GM12878 (cell line): ENCODE results near the gene TMEM239. TPM values are rescaled to one million over a fixed set of nuclear protein-coding genes. Genes with fewer than 3 reads are reported as not detected.

Experiments used
- ATAC-seq: fragments of 200-7000 bp; cut with Tn5 transposase; 3 replicates; pipeline ENCODE4 v1.9.1; 2020; ENCODE audit warnings: mild to moderate bottlenecking, moderate library complexity
- BruUV-seq: library from RNA; stranded (reverse); fragments of 400-500 nt; replicated peaks from 2 replicates; lab custom pipeline; 2021; lab: Mats Ljungman, UMichigan
- CTCF ChIA-PET: fragments of 300-600 bp; sonication (Branson Sonifier 250); formaldehyde crosslinking; extraction: SDS; loops from one replicate; lab custom pipeline; 2021; ENCODE audit warnings: inconsistent platforms; lab: Yijun Ruan, JAX
- POLR2A ChIA-PET: fragments of 350-600 bp; formaldehyde crosslinking; extraction: SDS; loops from one replicate; lab custom pipeline; 2021; ENCODE audit warnings: inconsistent platforms; lab: Charles Lee
- RAD21 ChIA-PET: fragments of 300-600 bp; sonication (Branson Sonifier 250); formaldehyde crosslinking; loops from one replicate; lab custom pipeline; 2023; ENCODE audit warnings: antibody characterized with exemption; ENCODE audit not compliant: unreplicated experiment; lab: Charles Lee
- SMC1A ChIA-PET: fragments of 300-600 bp; sonication (Branson Sonifier 250); formaldehyde crosslinking; loops from one replicate; lab custom pipeline; 2023; ENCODE audit not compliant: unreplicated experiment, uncharacterized antibody; lab: Charles Lee
- DNase-seq: peaks from one replicate; pipeline ENCODE4 v3.0.0-alpha.2; 2011; ENCODE audit warnings: low read depth, low spot score
- FAIRE-seq: peaks from 3 replicates; lab custom pipeline; 2011; peaks lifted over from hg19 to GRCh38; lab: Jason Lieb, UNC
- H2AFZ ChIP-seq: 2 replicates; pipeline ENCODE4 v1.6.0; 2011; ENCODE audit warnings: low read depth, low read length, control low read depth; ENCODE audit not compliant: control insufficient read depth
- H3K27ac ChIP-seq: 2 replicates; pipeline ENCODE4 v1.5.1; 2011; ENCODE audit warnings: control low read depth; ENCODE audit not compliant: control insufficient read depth, insufficient read depth
- H3K27me3 ChIP-seq, 2 experiments: replicated peaks in 1 of 2; 2 replicates each; pipeline versions ENCODE4 v1.6.0 to v1.6.1; 2011; ENCODE audit warnings: low read length in 1 of 2; ENCODE audit not compliant: control insufficient read depth in 2 of 2, insufficient read depth in 2 of 2
- H3K36me3 ChIP-seq, 2 experiments: 2 replicates each; pipeline ENCODE4 v1.5.1; 2011; ENCODE audit warnings: low read length in 1 of 2; ENCODE audit not compliant: control insufficient read depth in 2 of 2, insufficient read depth in 2 of 2
- H3K4me1 ChIP-seq: 2 replicates; pipeline ENCODE4 v1.6.1; 2011; ENCODE audit warnings: mild to moderate bottlenecking, low read length, moderate library complexity, mixed read lengths; ENCODE audit not compliant: control insufficient read depth, insufficient read depth
- H3K4me2 ChIP-seq: 2 replicates; pipeline ENCODE4 v1.6.0; 2011; ENCODE audit warnings: control low read depth; ENCODE audit not compliant: control insufficient read depth, insufficient read depth
- H3K4me3 ChIP-seq: fragments of 200-600 bp; sonication (generic); 2 replicates; pipeline ENCODE4 v1.5.1; 2016
- H3K79me2 ChIP-seq: 2 replicates; pipeline ENCODE4 v1.6.0; 2011; ENCODE audit warnings: low read length; ENCODE audit not compliant: control insufficient read depth, insufficient read depth
- H3K9ac ChIP-seq: 2 replicates; pipeline ENCODE4 v1.8.0; 2011; ENCODE audit warnings: low read length, control low read depth, mixed read lengths; ENCODE audit not compliant: control insufficient read depth, insufficient read depth
- H3K9me3 ChIP-seq: replicated peaks from 3 replicates; pipeline ENCODE4 v1.5.1; 2011; ENCODE audit warnings: mild to moderate bottlenecking, low read length; ENCODE audit not compliant: control insufficient read depth, insufficient read depth
- H4K20me1 ChIP-seq: 2 replicates; pipeline ENCODE4 v1.6.0; 2011; ENCODE audit not compliant: control insufficient read depth, insufficient read depth
- E2F8 ChIP-seq: fragments of 450-650 bp; IDR thresholded peaks from 2 replicates; pipeline ENCODE4 v1.6.1; 2018; ENCODE audit warnings: mild to moderate bottlenecking, low read depth, moderate library complexity; ENCODE audit not compliant: partially characterized antibody
- EP300 ChIP-seq, 2 experiments: fragments of 150-350 bp in 1 of 2; IDR thresholded peaks; 2 replicates each; pipeline ENCODE4 v1.6.1; 2011 to 2012; ENCODE audit warnings: low read depth in 2 of 2, low read length in 2 of 2, borderline replicate concordance in 1 of 2, improper control_type of control experiment in 1 of 2, inconsistent platforms in 1 of 2; ENCODE audit not compliant: control insufficient read depth in 1 of 2
- MEF2B ChIP-seq: fragments of 450-650 bp; IDR thresholded peaks from 2 replicates; pipeline ENCODE4 v1.6.1; 2018; ENCODE audit warnings: mild to moderate bottlenecking, moderate library complexity; ENCODE audit not compliant: partially characterized antibody, poor library complexity, severe bottlenecking
- MYB ChIP-seq: fragments of 150-350 bp; IDR thresholded peaks from 2 replicates; pipeline ENCODE4 v1.6.1; 2014; ENCODE audit warnings: mild to moderate bottlenecking, low read depth, low read length, borderline replicate concordance
- NR2C1 ChIP-seq: fragments of 450-650 bp; IDR thresholded peaks from 2 replicates; pipeline ENCODE4 v1.6.1; 2017; ENCODE audit warnings: antibody characterized with exemption, mild to moderate bottlenecking, moderate library complexity
- RB1 ChIP-seq: fragments of 450-650 bp; formaldehyde crosslinking; IDR thresholded peaks from 2 replicates; pipeline ENCODE4 v1.6.1; 2017; ENCODE audit warnings: mild to moderate bottlenecking, borderline replicate concordance
- RELA ChIP-seq: fragments of 450-650 bp; IDR thresholded peaks from 2 replicates; pipeline ENCODE4 v1.8.0; 2014; ENCODE audit warnings: borderline replicate concordance; ENCODE audit not compliant: partially characterized antibody
- SPI1 ChIP-seq: IDR thresholded peaks from 2 replicates; pipeline ENCODE4 v1.6.1; 2011; ENCODE audit warnings: low read depth, mild to moderate bottlenecking, low read length, moderate library complexity, borderline replicate concordance; ENCODE audit not compliant: insufficient read depth
- ZNF217 ChIP-seq: fragments of 450-650 bp; IDR thresholded peaks from 2 replicates; pipeline ENCODE4 v1.6.1; 2017; ENCODE audit warnings: antibody characterized with exemption, mild to moderate bottlenecking
- ZNF24 ChIP-seq: fragments of 450-650 bp; IDR thresholded peaks from 2 replicates; pipeline ENCODE4 v1.6.1; 2017; ENCODE audit warnings: antibody characterized with exemption, mild to moderate bottlenecking
- ZZZ3 ChIP-seq: IDR thresholded peaks from 2 replicates; pipeline ENCODE4 v1.6.1; 2011; ENCODE audit warnings: low read depth; ENCODE audit not compliant: control insufficient read depth, insufficient read length
- WGBS: methylation state at CpG from one replicate; pipeline ENCODE4 v1.1.6; 2016; ENCODE audit warnings: low lambda C conversion rate; ENCODE audit not compliant: insufficient replicate concordance, insufficient coverage; ENCODE audit errors: missing lambda C conversion rate; 5-methylcytosine and 5-hydroxymethylcytosine counted together
- in situ Hi-C: fragments of 300-500 bp; cut with MboI; formaldehyde crosslinking; loops from 9 replicates; pipeline ENCODE4 v1.14.3; 2018; ENCODE audit warnings: mixed read lengths
- intact Hi-C: fragments of 100-400 bp; cut with micrococcal nuclease; formaldehyde crosslinking; loops from one replicate; pipeline ENCODE4 v1.14.2; 2022; ENCODE audit not compliant: unreplicated experiment
- polyA plus RNA-seq, 11 experiments: library from polyadenylated mRNA; depleted of rRNA in 4 of 11; unstranded in 6 of 11; stranded (reverse) in 5 of 11; fragments of >200 nt; fragmentation: Nextera tagmentation in 4 of 11; fragmentation: Illumina TruSeq in 1 of 11; extraction: Ambion mirVana in 4 of 11; extraction: Trizol in 1 of 11; gene quantifications; 1 replicate in 1 of 11; 2 replicates in 10 of 11; pipeline versions ENCODE4 v1.2.1 to v1.2.3, GENCODE V29; 2011 to 2016; ENCODE audit warnings: inconsistent platforms in 2 of 11, missing spikeins in 2 of 11, low read depth in 1 of 11
- total RNA-seq, 4 experiments: library from RNA; depleted of rRNA in 3 of 4; stranded (reverse); fragments of >200 nt in 3 of 4; fragmentation: Illumina TruSeq in 1 of 4; extraction: Trizol in 1 of 4; gene quantifications; 2 replicates each; pipeline versions ENCODE4 v1.2.1 to v1.2.3, GENCODE V29; 2013 to 2021
- TF ChIP-seq, protein P1 (sequence below): fragments of 450-650 bp; IDR thresholded peaks from 2 replicates; pipeline ENCODE4 v1.6.1; 2017; ENCODE audit warnings: mild to moderate bottlenecking
- TF ChIP-seq, protein P2 (sequence below): fragments of 150-350 bp; IDR thresholded peaks from 2 replicates; pipeline ENCODE4 v1.6.1; 2016; ENCODE audit warnings: low read depth, low read length

The TMEM239 gene
- total and polyA plus RNA-seq, 10 of the 15 experiments (the other 5 are each of a cell fraction or from before 2014, with no cell fraction given) = not detected

- TF ChIP-seq ZNF217 (no peak), E2F8 (no peak), RB1 (no peak), EP300 (IDR thresholded peaks at IDR 0.05; ENCODE audit: borderline replicate concordance in 1 of 2, control insufficient read depth in 1 of 2, low read depth in 2 of 2, low read length in 2 of 2) (no peak), RELA (no peak), ZZZ3 (no peak), MYB (no peak), ZNF24 (no peak), MEF2B (no peak), SPI1 (no peak), NR2C1 (no peak)
- TF ChIP-seq, protein P1, sequence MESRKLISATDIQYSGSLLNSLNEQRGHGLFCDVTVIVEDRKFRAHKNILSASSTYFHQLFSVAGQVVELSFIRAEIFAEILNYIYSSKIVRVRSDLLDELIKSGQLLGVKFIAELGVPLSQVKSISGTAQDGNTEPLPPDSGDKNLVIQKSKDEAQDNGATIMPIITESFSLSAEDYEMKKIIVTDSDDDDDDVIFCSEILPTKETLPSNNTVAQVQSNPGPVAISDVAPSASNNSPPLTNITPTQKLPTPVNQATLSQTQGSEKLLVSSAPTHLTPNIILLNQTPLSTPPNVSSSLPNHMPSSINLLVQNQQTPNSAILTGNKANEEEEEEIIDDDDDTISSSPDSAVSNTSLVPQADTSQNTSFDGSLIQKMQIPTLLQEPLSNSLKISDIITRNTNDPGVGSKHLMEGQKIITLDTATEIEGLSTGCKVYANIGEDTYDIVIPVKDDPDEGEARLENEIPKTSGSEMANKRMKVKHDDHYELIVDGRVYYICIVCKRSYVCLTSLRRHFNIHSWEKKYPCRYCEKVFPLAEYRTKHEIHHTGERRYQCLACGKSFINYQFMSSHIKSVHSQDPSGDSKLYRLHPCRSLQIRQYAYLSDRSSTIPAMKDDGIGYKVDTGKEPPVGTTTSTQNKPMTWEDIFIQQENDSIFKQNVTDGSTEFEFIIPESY = no peak
- TF ChIP-seq, protein P2, sequence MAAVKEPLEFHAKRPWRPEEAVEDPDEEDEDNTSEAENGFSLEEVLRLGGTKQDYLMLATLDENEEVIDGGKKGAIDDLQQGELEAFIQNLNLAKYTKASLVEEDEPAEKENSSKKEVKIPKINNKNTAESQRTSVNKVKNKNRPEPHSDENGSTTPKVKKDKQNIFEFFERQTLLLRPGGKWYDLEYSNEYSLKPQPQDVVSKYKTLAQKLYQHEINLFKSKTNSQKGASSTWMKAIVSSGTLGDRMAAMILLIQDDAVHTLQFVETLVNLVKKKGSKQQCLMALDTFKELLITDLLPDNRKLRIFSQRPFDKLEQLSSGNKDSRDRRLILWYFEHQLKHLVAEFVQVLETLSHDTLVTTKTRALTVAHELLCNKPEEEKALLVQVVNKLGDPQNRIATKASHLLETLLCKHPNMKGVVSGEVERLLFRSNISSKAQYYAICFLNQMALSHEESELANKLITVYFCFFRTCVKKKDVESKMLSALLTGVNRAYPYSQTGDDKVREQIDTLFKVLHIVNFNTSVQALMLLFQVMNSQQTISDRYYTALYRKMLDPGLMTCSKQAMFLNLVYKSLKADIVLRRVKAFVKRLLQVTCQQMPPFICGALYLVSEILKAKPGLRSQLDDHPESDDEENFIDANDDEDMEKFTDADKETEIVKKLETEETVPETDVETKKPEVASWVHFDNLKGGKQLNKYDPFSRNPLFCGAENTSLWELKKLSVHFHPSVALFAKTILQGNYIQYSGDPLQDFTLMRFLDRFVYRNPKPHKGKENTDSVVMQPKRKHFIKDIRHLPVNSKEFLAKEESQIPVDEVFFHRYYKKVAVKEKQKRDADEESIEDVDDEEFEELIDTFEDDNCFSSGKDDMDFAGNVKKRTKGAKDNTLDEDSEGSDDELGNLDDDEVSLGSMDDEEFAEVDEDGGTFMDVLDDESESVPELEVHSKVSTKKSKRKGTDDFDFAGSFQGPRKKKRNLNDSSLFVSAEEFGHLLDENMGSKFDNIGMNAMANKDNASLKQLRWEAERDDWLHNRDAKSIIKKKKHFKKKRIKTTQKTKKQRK = no peak
- CTCF ChIA-PET = interaction anchor here (0.6 kb wide), 1 partner anchor 59 kb away, joined by 3 read pairs; no protein-coding TSS in a partner anchor
- in situ Hi-C loops (no loop called here), intact Hi-C loops (no loop called here)
- FAIRE-seq = no peak
- H3K4me3 ChIP-seq = no peak overlapping the region
- no peaks in the 10 kb centered on the region for H4K20me1 ChIP-seq
- no peak overlapping the region for H3K27ac ChIP-seq
- no peaks in the 10 kb centered on the region for H3K36me3 ChIP-seq
- no peak overlapping the region for H3K9ac ChIP-seq
- SMC1A ChIA-PET = no interaction called here
- 28% methylated on average over 11 of the region's 11 CpGs for WGBS
- no peak for ATAC-seq
- POLR2A ChIA-PET = interaction anchor here (0.5 kb wide), 1 partner anchor 97 kb away, joined by 4 read pairs; no protein-coding TSS in a partner anchor
- BruUV-seq = no TSS peak
- DNase-seq = no peak
- H2AFZ ChIP-seq = no peak overlapping the region
- no peaks in the 10 kb centered on the region for H3K9me3 ChIP-seq
- RAD21 ChIA-PET = no interaction called here
- H3K4me2 ChIP-seq = no peak overlapping the region
- H3K79me2 ChIP-seq = no peaks in the 10 kb centered on the region
- H3K4me1 ChIP-seq = no peaks in the 10 kb centered on the region
- H3K27me3 ChIP-seq = peaks cover 0 to 11% of the 10 kb centered on the region in 2 experiments; a peak in 3 of 4 replicates
Measured at GRCh38 chr20:2794866-2795447, 21.2 kb upstream of the TMEM239 start.
